ENCODE measurements around the gene SFTA2.

- TF ChIP-seq CTCF (IDR thresholded peaks at IDR 0.05) (no peak), EZH2phosphoT487 (IDR thresholded peaks at IDR 0.05) (no peak)
These were observed 32.1 kb upstream of the SFTA2 start for GRCh38 chr6:30964075-30964474.
